ENCODE measurements around the gene CTSZ.

Gene CTSZ

DNA sequence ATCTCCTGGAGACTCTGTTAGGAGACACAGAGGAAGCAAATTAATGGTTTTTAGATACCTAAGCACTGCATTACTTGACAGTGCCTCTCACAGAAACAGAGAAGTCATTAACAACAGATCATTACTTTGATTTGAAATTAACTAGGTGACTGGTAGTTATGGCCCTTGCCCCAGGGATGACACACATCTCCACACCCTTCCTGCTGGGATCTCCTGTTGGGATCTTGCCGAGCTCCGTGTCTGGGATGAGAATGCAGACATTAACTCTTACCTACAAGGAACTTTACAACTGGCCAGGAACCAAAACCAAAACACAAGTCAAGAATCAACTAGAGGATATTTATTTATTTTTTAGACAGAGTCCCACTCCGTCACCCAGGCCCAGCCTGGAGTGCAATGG lies 37.7 kb upstream of the CTSZ start:
- H3K27ac ChIP-seq, result no peak overlapping the region
- no peak for TF ChIP-seq CTCF (conservative IDR thresholded peaks at IDR 0.05)

DNA sequence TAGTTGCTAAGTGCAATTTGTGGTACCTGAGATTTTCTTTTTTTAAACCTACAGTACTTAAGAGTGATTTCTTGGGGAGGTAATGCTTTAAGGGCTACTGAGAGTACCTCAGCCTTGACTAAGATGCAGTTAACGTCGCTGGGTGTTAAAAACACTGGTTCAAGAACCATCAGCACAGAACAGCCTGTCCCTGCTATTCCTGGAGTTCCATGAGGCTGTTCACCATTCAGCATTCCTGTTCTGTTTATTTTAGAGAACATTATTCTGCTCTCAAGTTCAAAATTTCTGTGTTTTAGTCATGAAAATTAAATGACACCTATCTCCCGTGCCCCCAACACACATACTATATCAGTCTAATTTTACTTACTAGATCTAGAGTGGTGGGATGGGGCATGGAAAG lies 37.2 kb upstream of the CTSZ start:
- H3K27ac ChIP-seq, result no peak overlapping the region
- no peak for TF ChIP-seq CTCF (conservative IDR thresholded peaks at IDR 0.05)

DNA sequence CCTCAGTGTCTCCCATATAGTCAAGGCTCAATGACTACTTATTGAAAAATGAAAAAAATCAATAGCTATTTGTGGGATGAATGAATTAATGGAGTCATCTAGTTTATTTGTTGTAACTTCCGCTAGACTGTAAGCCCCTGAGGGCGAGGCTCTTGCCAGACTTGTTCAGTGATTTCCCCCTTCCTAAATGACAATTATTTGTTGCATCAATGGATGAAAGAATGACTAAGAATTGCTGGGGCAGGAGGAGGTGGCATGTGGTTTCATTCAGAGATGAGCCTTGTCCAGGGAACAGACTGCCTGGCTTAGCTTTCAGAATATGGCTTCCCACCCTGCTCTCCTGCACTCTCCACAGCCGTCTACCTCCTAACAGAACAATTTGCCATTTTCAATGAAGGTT lies 36.6 kb upstream of the CTSZ start:
- TF ChIP-seq CTCF (conservative IDR thresholded peaks at IDR 0.05), result no peak
- peak overlapping the region; percentile 85; the same call in 1 of the 2 replicates for H3K27ac ChIP-seq

DNA sequence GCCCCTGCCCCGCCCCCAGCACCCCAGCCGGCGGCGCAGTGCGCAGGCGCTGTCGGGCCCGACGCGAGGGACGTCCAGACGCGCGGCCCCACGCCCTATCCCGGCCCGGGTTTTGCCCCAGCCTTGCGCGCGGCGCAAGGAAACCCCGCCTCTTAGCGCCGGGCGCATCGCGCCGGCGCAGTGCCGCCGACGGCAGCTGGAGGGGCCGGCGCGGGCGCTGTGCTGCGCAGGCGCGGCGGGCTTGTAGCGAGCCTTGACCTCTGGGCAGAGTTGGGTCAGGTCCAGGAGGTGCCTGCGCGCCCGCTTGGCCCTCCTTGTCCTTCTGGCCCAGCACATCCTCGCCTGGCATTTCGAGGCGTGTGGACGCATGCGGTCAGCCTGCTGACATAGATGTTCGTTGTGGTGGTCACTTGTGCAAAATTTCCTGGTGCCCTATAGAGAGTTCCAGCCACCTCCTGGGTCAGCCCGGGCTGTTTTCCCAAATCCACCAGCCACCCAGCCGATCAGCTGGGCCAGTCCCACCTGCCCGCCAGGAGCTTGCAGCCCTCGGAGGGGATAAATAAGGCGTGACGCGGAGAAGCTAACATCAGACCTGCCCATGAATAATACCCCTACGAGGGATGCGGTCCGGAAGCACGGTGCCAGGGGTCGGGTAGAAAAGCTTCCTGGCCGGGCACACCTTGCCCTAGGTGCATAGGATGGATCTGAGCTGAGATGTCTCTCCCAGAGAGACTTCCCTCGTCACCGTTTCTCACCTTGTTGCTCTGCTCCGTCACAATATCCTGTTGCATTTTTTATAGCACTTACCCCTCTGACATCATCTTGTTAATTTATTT lies 36.0 kb upstream of the CTSZ start:
- peak overlapping the region; percentile 85 for H3K27ac ChIP-seq
- no peak for TF ChIP-seq CTCF (conservative IDR thresholded peaks at IDR 0.05)

DNA sequence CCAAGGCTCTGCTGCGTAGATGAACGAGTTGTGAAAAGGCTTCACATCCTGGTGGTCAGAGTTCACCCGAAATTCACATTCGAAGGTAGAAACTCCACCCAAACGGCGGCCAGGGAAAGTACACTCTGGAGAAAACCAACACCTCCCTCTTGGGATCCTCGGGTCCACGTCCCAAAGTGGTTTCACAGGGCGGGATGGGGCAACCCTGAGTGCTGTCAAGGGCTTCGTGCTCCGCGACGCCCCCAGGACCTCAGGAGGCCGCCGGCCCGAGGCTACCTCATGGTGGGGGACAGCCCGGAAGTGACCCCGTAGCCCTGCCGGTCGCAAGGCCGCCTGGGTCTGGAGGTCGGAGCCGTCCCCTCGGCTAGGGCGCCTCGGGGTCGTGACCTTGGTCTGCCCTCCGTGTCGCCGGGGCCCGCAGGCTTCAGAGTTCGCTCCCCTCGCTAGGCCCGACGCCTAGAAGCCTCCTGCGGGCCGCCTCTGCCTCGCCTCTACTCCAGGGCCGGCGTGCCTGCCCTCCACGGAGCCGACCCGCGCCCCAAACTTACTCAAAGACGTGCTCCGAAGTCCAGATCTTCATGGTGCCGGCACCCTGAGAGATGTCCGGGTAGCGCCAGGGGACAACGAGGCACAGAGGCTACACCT lies 35.2 kb upstream of the CTSZ start, which contains the start of gene PRELID3B:
Gene PRELID3B, minus strand, starts transcription at position 636 of the 645 bp plus-strand sequence. Its CDS starts 56 bp downstream, at position 580.
- TF ChIP-seq CTCF (conservative IDR thresholded peaks at IDR 0.05), result no peak
- peak within 1 kb of the TSS; percentile 85 for H3K27ac ChIP-seq

- H3K27ac ChIP-seq, result peak overlapping the region; percentile 85
Observed at GRCh38 chr20:59041487-59041886, 34.4 kb upstream of the CTSZ start.

- H3K27ac ChIP-seq, result peak overlapping the region; percentile 85; the same call in 1 of the 2 replicates
- no peak for TF ChIP-seq CTCF (conservative IDR thresholded peaks at IDR 0.05)
Observed at GRCh38 chr20:59040667-59041066, 33.6 kb upstream of the CTSZ start.

DNA sequence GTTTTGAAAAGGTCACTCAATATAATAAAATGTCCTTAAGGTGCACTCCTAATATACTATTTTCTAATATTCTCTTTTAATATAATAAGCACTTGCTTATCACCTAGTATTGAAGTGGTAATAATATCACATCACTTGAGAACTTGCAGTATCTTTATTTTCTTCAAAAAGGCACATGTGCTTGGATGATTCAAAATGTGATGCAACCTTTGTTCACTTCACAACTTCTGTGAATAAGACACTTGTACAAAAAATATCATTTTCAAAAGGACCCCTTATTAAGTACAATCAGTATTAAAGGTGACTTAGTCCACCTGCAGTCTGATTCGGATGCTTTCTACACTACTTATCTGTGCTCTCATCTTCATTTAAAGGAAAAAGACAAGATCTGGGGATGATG lies 32.2 kb upstream of the CTSZ start:
- peak overlapping the region; percentile 25; the same call in 1 of the 2 replicates for H3K27ac ChIP-seq
- no peak for TF ChIP-seq CTCF (conservative IDR thresholded peaks at IDR 0.05)

Measured in VCaP (cell line).